M059J (cell line): ENCODE measurements around the gene JAK1. TPM values are rescaled to one million over a fixed set of nuclear protein-coding genes. Genes with fewer than 3 reads are reported as not detected.
A peak's percentile ranks its signal among the peaks of the same experiment; 100 is the strongest.

Experiments used
- DNase-seq: peaks from one replicate; pipeline ENCODE4 v3.0.0-alpha.2; 2012; ENCODE audit warnings: low read depth
- total RNA-seq: library from RNA; depleted of rRNA; stranded (reverse); fragments of >200 nt; shearing (Covaris generic); gene quantifications from 2 replicates; pipeline ENCODE4 v1.2.3, GENCODE V29; 2014

JAK1 gene
- total RNA-seq, 1 experiment from 2014 or later = 90.9 TPM

- DNase-seq = no peak
These were observed 73.5 kb downstream of the JAK1 start for GRCh38 chr1:64892576-64893573.

- DNase-seq = no peak
These were observed 74.9 kb downstream of the JAK1 start for GRCh38 chr1:64891448-64891825.

- no peak for DNase-seq
These were observed 75.5 kb downstream of the JAK1 start for GRCh38 chr1:64890699-64891447.

GRCh38 chr1:64887689-64888217, 78.6 kb downstream of the JAK1 start:
- no peak for DNase-seq

GRCh38 chr1:64886877-64887276, 79.5 kb downstream of the JAK1 start:
- DNase-seq = no peak

GRCh38 chr1:64885648-64886047, 80.7 kb downstream of the JAK1 start:
- no peak for DNase-seq

- DNase-seq = no peak
These were observed 81.9 kb downstream of the JAK1 start for GRCh38 chr1:64884261-64885040.

- DNase-seq = no peak
These were observed 83.6 kb downstream of the JAK1 start for GRCh38 chr1:64882574-64883255.

- peak; percentile 70 for DNase-seq
These were observed 85.1 kb downstream of the JAK1 start for GRCh38 chr1:64881281-64881680.

- no peak for DNase-seq
These were observed 85.9 kb downstream of the JAK1 start for GRCh38 chr1:64880449-64880848.

- DNase-seq = peak; percentile 27
These were observed 87.3 kb downstream of the JAK1 start for GRCh38 chr1:64878931-64879611.

GRCh38 chr1:64878090-64878489, 88.3 kb downstream of the JAK1 start:
- no peak for DNase-seq

GRCh38 chr1:64877598-64877997, 88.8 kb downstream of the JAK1 start:
- DNase-seq = no peak

- DNase-seq = no peak
These were observed 89.2 kb downstream of the JAK1 start for GRCh38 chr1:64877151-64877550.

GRCh38 chr1:64875606-64876005, 90.7 kb downstream of the JAK1 start:
- DNase-seq = no peak

- DNase-seq = no peak
These were observed 91.2 kb downstream of the JAK1 start for GRCh38 chr1:64875101-64875500.

GRCh38 chr1:64874666-64875065, 91.7 kb downstream of the JAK1 start:
- no peak for DNase-seq

- DNase-seq = no peak
These were observed 92.8 kb downstream of the JAK1 start for GRCh38 chr1:64873576-64873975.

- no peak for DNase-seq
These were observed 94.3 kb downstream of the JAK1 start for GRCh38 chr1:64872067-64872466.

GRCh38 chr1:64871256-64871655, 95.1 kb downstream of the JAK1 start:
- DNase-seq = no peak

GRCh38 chr1:64867266-64867665, 99.1 kb downstream of the JAK1 start:
- no peak for DNase-seq
